Testis (tissue), 2 donors: ENCODE measurements around the gene OXSR1.

Experiments
- POLR2A ChIP-seq: fragments of 450-650 bp; IDR thresholded peaks from one replicate; pipeline ENCODE4 v1.6.1; 2017; ENCODE audit warnings: antibody characterized with exemption, mild to moderate bottlenecking, moderate library complexity
- TF ChIP-seq, protein P1 (sequence below), 3 experiments: fragments of 450-650 bp in 2 of 3; fragments of 200-600 bp in 1 of 3; sonication (generic) in 1 of 3; IDR thresholded peaks; one replicate each; pipeline ENCODE4 v1.5.1; 2016 to 2019; ENCODE audit warnings: antibody characterized with exemption in 3 of 3, mild to moderate bottlenecking in 2 of 3, moderate library complexity in 1 of 3

- TF ChIP-seq, protein P1, sequence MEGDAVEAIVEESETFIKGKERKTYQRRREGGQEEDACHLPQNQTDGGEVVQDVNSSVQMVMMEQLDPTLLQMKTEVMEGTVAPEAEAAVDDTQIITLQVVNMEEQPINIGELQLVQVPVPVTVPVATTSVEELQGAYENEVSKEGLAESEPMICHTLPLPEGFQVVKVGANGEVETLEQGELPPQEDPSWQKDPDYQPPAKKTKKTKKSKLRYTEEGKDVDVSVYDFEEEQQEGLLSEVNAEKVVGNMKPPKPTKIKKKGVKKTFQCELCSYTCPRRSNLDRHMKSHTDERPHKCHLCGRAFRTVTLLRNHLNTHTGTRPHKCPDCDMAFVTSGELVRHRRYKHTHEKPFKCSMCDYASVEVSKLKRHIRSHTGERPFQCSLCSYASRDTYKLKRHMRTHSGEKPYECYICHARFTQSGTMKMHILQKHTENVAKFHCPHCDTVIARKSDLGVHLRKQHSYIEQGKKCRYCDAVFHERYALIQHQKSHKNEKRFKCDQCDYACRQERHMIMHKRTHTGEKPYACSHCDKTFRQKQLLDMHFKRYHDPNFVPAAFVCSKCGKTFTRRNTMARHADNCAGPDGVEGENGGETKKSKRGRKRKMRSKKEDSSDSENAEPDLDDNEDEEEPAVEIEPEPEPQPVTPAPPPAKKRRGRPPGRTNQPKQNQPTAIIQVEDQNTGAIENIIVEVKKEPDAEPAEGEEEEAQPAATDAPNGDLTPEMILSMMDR (IDR thresholded peaks at IDR 0.05), result no peak
- no peak for TF ChIP-seq POLR2A
Measured at GRCh38 chr3:38155825-38156224, 9.5 kb upstream of the OXSR1 start.
